K562 (cell line): ENCODE results near the gene ZNF319. TPM values are rescaled to one million over a fixed set of nuclear protein-coding genes. Genes with fewer than 3 reads are reported as not detected.

Experiments
- AFF1 ChIP-seq, 2 experiments: fragments of 450-650 bp; IDR thresholded peaks; 2 replicates each; pipeline ENCODE4 v1.6.1; 2018; ENCODE audit warnings: mild to moderate bottlenecking in 2 of 2, low read depth in 1 of 2; ENCODE audit not compliant: partially characterized antibody in 2 of 2
- BRF2 ChIP-seq: IDR thresholded peaks from 3 replicates; pipeline ENCODE4 v1.6.1; 2011; ENCODE audit warnings: borderline replicate concordance, mild to moderate bottlenecking; ENCODE audit not compliant: insufficient read length, insufficient read depth
- DLX4 ChIP-seq: fragments of 250-450 bp; sonication (Bioruptor Pico); IDR thresholded peaks from 2 replicates; pipeline ENCODE4 v1.6.1; 2021; ENCODE audit warnings: mild to moderate bottlenecking
- HDAC2 ChIP-seq: fragments of 450-650 bp; IDR thresholded peaks from 2 replicates; pipeline ENCODE4 v1.6.1; 2016; ENCODE audit warnings: mild to moderate bottlenecking
- HEY1 ChIP-seq: fragments of 250-450 bp; sonication (Bioruptor Pico); IDR thresholded peaks from 2 replicates; pipeline ENCODE4 v1.5.0; 2020; ENCODE audit warnings: mild to moderate bottlenecking, moderate library complexity, borderline replicate concordance
- MBD1 ChIP-seq: fragments of 250-450 bp; sonication (Bioruptor Pico); IDR thresholded peaks from 2 replicates; pipeline ENCODE4 v1.8.0; 2022; ENCODE audit warnings: inconsistent platforms
- MCM2 ChIP-seq: fragments of 450-650 bp; IDR thresholded peaks from 2 replicates; pipeline ENCODE4 v1.6.1; 2017; ENCODE audit warnings: low read depth, mild to moderate bottlenecking
- NR1H2 ChIP-seq: sonication (generic); formaldehyde crosslinking; IDR thresholded peaks from 2 replicates; pipeline ENCODE4 v1.4.0; 2020; ENCODE audit warnings: mild to moderate bottlenecking, missing genetic modification reagents
- PRMT5 ChIP-seq: sonication (generic); formaldehyde crosslinking; IDR thresholded peaks from 2 replicates; pipeline ENCODE4 v1.5.0; 2020; ENCODE audit warnings: missing genetic modification reagents
- RCOR1 ChIP-seq, 2 experiments: IDR thresholded peaks; 2 replicates each; pipeline ENCODE4 v1.6.1; 2012; ENCODE audit warnings: low read depth in 2 of 2, low read length in 2 of 2, borderline replicate concordance in 1 of 2, improper control_type of control experiment in 1 of 2
- SMAD4 ChIP-seq: fragments of 250-450 bp; sonication (Bioruptor Pico); conservative IDR thresholded peaks from 2 replicates; pipeline ENCODE4 v1.8.0; 2021; ENCODE audit warnings: inconsistent platforms, mild to moderate bottlenecking, moderate library complexity
- TAF1 ChIP-seq: IDR thresholded peaks from 2 replicates; pipeline ENCODE4 v1.6.1; 2011; ENCODE audit warnings: mild to moderate bottlenecking, low read length, moderate library complexity; ENCODE audit not compliant: insufficient read depth, control insufficient read depth, severe bottlenecking; ENCODE audit errors: extremely low read depth
- XRCC3 ChIP-seq: fragments of 450-650 bp; IDR thresholded peaks from 2 replicates; pipeline ENCODE4 v1.6.1; 2017; ENCODE audit warnings: mild to moderate bottlenecking, moderate library complexity
- ZFP36 ChIP-seq: fragments of 150-350 bp; IDR thresholded peaks from 2 replicates; pipeline ENCODE4 v1.6.1; 2018; ENCODE audit warnings: low read length, low read depth; ENCODE audit not compliant: partially characterized antibody
- ZNF609 ChIP-seq: sonication (generic); formaldehyde crosslinking; IDR thresholded peaks from 2 replicates; pipeline ENCODE4 v1.8.1; 2023; ENCODE audit warnings: missing genetic modification reagents, mild to moderate bottlenecking, borderline replicate concordance
- polyA plus RNA-seq, 8 experiments: library from polyadenylated mRNA; depleted of rRNA in 4 of 8; stranded (reverse) in 5 of 8; unstranded in 3 of 8; fragments of >200 nt; fragmentation: Nextera tagmentation in 2 of 8; fragmentation: Illumina TruSeq in 1 of 8; extraction: Ambion mirVana in 2 of 8; extraction: Trizol in 1 of 8; gene quantifications; 2 replicates each; pipeline versions ENCODE4 v1.2.1 to v1.2.3, GENCODE V29; 2011 to 2014; ENCODE audit warnings: inconsistent platforms in 1 of 8, missing spikeins in 1 of 8
- total RNA-seq, 7 experiments: library from RNA; depleted of rRNA in 6 of 7; stranded (reverse); fragments of >200 nt in 6 of 7; fragmentation: Illumina TruSeq in 2 of 7; extraction: Trizol in 2 of 7; gene quantifications; 2 replicates each; pipeline versions ENCODE4 v1.2.1 to v1.2.3, GENCODE V29; 2011 to 2021; ENCODE audit warnings: low replicate concordance in 1 of 7

ZNF319 gene
- total and polyA plus RNA-seq, 9 of the 15 experiments (the other 6 are each of a cell fraction or from before 2014, with no cell fraction given) = 0.20 to 5.7 (median 1.4) TPM

GRCh38 chr16:57976331-57976796, 24.1 kb downstream of the ZNF319 start (continued):
- TF ChIP-seq AFF1 (IDR thresholded peaks at IDR 0.05; ENCODE audit: low read depth in 1 of 2, partially characterized antibody in 2 of 2) = no peak
- TF ChIP-seq SMAD4 (CRISPR knock-in tag) = no peak
- no peak for TF ChIP-seq HEY1
- TF ChIP-seq NR1H2 (CRISPR knock-in tag) = no peak
- no peak for TF ChIP-seq ZNF609 (CRISPR knock-in tag)
- TF ChIP-seq PRMT5 (CRISPR knock-in tag) = no peak
- peak in 1 of 2 experiments; percentile 89; a peak in 2 of 4 replicates for TF ChIP-seq RCOR1 (IDR thresholded peaks at IDR 0.05; ENCODE audit: borderline replicate concordance in 1 of 2, low read depth in 2 of 2, low read length in 2 of 2)
- no peak for TF ChIP-seq DLX4 (CRISPR knock-in tag)
- no peak for TF ChIP-seq MBD1 (CRISPR knock-in tag)
- TF ChIP-seq XRCC3 = no peak
- TF ChIP-seq ZFP36 = peak; percentile 44
- peak; percentile 77 for TF ChIP-seq HDAC2
- TF ChIP-seq BRF2 = no peak
- TF ChIP-seq TAF1 = peak; percentile 45
- no peak for TF ChIP-seq MCM2
